ENCODE results near the gene GTF2E1.
"Not testable (repeated sequence)": the region's sequence is repeated elsewhere in the genome, so short reads cannot be mapped to it uniquely, and the experiment has no call there.

Gene GTF2E1

GRCh38 chr3:120756061-120756460 lies 13.5 kb downstream of the GTF2E1 start:
- no peak for DNase-seq

GRCh38 chr3:120758551-120758950 lies 16.0 kb downstream of the GTF2E1 start:
- not testable (repeated sequence) for DNase-seq

DNA sequence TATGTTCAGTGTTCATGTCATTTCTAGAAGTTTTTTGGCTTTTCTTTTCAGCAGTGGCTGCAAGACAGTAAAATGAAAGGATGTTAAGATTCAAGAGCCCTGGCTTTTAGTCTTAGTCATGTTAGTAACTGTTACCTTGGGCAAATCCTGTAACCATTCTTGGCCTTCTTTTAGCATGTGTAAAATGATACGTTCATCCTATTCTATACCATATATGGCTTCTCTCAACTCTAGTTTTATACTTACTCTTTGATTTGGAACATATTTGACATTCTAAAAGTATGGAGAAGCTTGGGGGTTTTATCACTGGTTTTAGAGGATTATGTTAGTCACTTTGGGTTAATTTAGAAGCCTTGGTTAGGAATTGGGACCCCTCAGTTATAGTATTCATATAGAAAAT lies 20.1 kb downstream of the GTF2E1 start:
- DNase-seq = no peak

- DNase-seq = no peak
These were observed 21.1 kb downstream of the GTF2E1 start for GRCh38 chr3:120763601-120764000.

- no peak for DNase-seq
These were observed 21.7 kb downstream of the GTF2E1 start for GRCh38 chr3:120764206-120764605.

DNA sequence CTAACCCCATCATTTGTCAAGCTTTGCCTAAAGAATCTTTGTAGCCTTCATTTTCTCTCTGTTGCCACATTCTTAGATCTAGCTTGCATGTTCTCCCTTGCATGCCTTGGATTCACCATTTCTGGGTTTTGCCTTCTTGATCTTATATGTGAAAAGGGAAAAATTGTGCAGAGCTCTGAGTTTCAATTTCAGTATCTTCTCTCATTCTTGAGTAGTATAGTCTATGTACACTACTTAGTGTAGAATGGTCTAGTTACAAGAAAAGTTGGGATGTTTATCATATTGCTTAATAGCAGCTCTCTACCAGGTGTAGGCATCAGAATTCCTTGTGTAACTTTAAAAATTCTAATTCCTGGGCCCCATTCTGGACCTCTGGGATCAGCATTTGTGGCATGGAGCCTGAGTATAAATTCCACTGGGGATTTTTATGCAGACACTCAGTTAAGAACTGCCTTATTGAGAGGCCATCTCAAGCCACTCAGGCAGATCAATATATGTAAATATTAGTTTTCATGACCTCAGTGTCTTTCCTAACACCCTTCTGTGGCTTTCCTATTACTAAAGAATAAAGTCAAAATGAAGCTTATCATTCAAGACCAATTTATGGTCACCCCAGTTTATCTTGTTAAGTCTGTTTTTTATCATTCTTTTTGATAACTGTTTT lies 23.4 kb downstream of the GTF2E1 start:
- DNase-seq = no peak

GRCh38 chr3:120766576-120766975 lies 24.0 kb downstream of the GTF2E1 start:
- no peak for DNase-seq

GRCh38 chr3:120767106-120767505 lies 24.6 kb downstream of the GTF2E1 start:
- DNase-seq = no peak

DNA sequence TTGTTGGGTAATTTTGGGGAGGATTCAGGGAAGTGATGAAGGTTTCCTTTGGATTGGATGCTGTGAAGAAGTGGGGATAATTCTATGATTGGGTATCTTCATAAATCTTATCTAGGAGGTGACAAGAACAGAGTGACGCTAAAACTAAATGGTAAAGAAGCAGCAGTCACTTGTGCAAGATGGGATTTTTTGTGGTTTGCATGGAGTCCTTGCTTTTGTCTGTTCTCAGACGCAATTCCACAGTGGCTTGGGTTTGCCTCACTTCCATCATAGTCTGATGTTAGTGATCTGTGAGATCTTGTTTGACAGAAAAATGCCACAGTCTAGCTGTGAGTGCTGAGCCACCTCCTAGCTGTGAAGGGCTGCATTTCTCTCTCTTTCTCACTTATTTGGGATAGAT lies 26.9 kb downstream of the GTF2E1 start:
- DNase-seq = no peak

GRCh38 chr3:120770891-120771290 lies 28.3 kb downstream of the GTF2E1 start:
- no peak for DNase-seq

- no peak for DNase-seq
These were observed 29.5 kb downstream of the GTF2E1 start for GRCh38 chr3:120772081-120772480.

DNA sequence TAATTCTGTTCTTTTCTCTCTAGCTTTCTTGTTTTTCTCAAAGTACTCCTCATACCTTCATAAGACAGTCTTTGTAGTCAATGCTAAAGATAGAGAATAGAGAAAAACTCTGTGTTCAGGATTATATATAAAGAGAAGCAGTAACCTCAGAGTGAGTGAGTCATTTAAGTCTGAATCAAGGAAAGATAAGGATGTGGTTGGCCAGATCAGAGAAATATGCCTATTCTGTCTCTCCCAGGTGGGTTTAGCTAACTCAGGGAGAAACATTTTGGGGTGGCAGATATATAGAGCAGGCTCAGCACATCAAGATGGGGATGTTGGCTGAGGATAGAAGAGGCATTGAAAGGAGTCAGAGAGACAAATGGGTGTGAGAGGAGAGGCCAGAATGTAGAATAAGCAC lies 31.4 kb downstream of the GTF2E1 start:
- no peak for DNase-seq

GRCh38 chr3:120775411-120775810 lies 32.9 kb downstream of the GTF2E1 start:
- DNase-seq = no peak

DNA sequence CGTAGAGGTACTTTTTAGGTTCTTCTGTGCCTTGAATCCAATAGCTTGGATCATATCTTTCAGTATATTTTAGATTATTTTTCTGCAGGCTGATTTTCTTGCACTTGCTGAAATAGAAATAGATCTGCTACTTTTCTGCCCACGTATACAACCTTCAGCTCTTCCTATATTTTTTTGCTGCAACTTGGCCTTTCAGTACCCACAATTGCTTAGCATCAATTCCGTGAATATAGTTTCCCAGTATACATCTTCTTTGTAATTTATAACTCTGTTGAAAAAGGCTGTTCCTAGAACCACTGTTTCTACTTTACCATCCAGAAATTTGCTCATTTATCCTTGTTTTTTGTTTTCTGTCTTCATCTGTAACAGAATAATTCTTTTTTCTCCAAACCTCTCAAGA lies 36.2 kb downstream of the GTF2E1 start:
- DNase-seq = no peak

DNA sequence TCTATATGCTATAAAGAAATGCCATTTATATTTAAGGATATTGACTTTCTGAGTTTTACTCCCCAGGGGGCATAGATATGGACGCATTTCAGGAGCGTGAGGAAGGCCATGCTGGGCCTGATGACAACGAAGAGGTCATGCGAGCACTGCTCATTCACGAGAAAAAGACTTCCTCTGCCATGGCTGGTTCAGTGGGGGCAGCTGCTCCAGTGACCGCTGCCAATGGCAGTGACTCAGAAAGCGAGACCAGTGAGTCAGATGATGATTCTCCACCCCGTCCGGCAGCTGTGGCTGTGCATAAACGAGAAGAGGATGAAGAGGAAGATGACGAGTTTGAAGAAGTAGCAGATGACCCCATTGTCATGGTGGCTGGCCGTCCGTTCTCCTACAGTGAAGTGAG lies 38.4 kb downstream of the GTF2E1 start:
- DNase-seq = no peak

DNA sequence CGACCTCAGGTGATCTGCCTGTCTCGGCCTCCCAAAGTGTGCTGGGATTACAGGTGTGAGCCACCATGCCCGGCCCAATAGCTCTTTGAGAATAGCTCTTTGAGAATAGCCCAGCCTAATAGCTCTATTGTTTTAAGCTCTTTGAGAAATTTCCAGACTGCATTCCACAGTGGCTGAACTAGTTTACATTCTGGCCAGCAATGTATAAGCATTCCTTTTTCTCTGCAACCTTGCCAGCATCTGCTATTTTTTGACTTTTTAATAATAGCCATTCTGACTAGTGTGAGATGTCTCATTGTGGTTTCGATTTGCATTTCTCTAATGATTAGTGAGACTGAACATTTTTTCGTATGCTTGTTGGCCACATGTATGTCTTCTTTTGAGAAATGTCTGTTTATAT lies 43.3 kb downstream of the GTF2E1 start:
- not testable (repeated sequence) for DNase-seq

- DNase-seq = no peak
These were observed 48.5 kb downstream of the GTF2E1 start for GRCh38 chr3:120791010-120791409.

GRCh38 chr3:120791913-120792312 lies 49.4 kb downstream of the GTF2E1 start:
- DNase-seq = no peak

- DNase-seq = no peak
These were observed 51.1 kb downstream of the GTF2E1 start for GRCh38 chr3:120793601-120794000.

GRCh38 chr3:120795017-120795648 lies 52.6 kb downstream of the GTF2E1 start:
- DNase-seq = peak; percentile 75

DNA sequence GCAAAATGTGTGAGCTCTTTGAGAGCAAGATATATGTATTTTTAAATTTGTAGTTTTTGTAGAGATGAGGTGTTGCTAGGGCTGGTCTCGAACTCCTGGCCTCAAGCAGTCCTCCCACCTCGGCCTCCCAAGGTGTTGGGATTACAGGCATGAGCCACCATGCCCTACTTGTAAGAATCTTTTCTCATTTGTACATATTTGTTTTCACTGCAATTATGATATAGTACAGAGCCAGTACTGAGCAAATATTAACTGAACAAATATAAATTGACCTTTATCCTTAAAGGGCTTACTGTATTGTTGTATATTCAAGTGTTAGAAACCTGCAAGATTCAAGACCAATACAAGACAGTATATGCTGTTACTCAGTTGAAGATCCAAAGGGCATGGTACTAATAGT lies 53.4 kb downstream of the GTF2E1 start:
- no peak for DNase-seq

DNA sequence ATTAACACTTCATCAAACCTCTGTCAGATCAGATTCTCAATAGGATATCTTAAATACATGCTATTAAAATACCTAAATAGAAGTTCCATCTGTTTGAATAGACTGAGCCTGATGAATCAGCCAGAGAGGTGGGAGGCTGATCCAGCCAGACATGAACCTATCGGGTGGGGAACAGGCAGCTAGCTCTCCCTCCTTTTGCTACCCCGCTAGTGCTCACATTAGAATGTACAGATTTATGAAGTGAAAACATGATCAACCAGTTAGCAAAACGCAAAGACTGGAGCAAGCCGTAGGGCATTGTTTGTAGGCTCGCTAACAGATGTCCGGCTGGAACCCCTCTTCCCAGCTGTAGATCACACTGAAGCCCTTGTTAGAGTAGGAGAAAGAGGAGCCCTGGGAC lies 54.4 kb downstream of the GTF2E1 start:
- no peak for DNase-seq

DNA sequence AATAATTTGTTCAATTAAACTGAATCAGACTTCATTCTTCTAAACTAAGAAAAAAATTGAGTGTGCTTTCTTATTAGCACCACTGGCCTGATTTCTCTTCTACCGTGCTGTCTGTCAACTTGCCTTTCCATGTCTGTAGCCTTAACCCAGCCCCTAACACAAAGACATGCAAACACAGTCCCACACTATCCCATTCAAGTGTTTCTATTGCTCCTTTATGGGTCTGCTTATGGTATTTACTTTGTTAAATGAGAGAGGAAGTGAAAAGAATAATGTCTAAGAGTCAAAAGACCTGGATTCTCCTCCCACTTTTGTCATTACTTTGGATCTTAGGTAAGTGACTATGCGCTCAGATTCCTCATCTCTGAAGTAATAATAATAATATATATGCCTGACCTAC lies 55.3 kb downstream of the GTF2E1 start:
- no peak for DNase-seq

GRCh38 chr3:120798346-120798745 lies 55.8 kb downstream of the GTF2E1 start:
- no peak for DNase-seq

DNA sequence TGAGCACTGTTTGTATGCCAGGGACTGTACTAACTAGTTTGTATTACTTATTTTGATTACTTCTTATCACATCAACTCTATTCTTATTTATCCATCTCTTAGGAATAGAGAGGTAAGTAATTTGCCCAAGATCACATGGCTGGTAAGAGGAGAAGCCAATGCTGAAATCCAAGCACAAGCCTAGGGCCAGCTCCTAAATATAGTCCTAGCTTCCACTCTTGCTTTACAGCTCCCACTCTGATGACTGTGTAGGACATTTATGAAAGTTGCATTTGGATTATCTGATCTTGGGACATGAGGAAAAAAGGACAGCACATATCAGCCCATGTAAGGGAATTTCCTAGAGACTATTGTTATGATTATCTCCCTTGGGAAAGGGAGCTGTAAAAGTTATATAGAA lies 58.1 kb downstream of the GTF2E1 start:
- DNase-seq = no peak
